ENCODE measurements around the gene STAT5B. TPM values are rescaled to one million over a fixed set of nuclear protein-coding genes. Genes with fewer than 3 reads are reported as not detected.
"Not testable (repeated sequence)": the region's sequence is repeated elsewhere in the genome, so short reads cannot be mapped to it uniquely, and the experiment has no call there.

The STAT5B gene
- total and polyA plus RNA-seq, 2 of the 8 experiments (the other 6 are each of a cell fraction or from before 2014, with no cell fraction given), result 35.3 to 52.6 TPM

DNA sequence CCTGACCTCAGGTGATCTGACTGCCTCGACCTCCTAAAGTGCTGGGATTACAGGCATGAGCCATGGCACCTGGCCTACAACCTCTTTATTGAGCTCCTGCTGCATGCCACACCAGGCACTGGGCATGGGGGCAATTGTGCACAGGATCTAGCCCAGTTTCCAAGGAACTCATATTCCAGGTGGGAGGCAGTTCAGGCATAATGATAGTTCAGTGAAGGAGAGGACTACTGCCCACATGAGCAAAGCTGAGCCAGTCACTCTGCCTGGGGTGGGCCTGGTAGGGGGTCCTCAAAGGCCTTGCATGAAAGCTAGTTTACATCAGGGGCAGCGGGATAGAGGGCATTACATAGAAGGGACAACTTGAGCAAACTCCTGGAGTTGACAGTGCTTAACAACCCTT lies 88.4 kb downstream of the STAT5B start (continued):
- no peak for TF ChIP-seq TBP (IDR thresholded peaks at IDR 0.05; ENCODE audit: low read depth, low read length)
- TF ChIP-seq CTBP2 (IDR thresholded peaks at IDR 0.05; ENCODE audit: borderline replicate concordance, insufficient read depth, insufficient read length, low read length), result no peak
- no peak for TF ChIP-seq TEAD4 (IDR thresholded peaks at IDR 0.05; ENCODE audit: low read depth, low read length)
- no peak for TF ChIP-seq HDAC6 (IDR thresholded peaks at IDR 0.05; ENCODE audit: low read depth, low read length)

DNA sequence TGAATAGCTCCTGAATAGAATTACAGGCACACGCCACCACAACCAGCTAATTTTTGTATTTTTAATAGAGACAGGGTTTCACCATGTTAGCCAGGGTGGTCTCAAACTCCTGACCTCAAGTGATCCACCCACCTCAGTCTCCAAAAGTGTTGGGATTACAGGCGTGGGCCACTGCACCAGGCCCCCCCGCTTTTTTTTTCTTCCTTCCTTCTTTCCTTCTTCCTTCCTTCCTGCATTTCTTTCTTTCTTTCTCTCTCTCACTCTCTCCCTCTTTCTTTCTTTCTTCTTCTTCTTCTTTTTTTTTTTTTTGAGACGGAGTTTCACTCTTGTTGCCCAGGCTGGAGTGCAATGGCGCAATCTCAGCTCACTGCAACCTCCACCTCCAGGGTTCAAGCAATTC lies 90.0 kb downstream of the STAT5B start:
- not testable (repeated sequence) for H3K4me3 ChIP-seq (ENCODE audit: extremely low read depth in 1 of 4, insufficient read depth in 2 of 4, low read depth in 3 of 4, low read length in 4 of 4); H4K91ac ChIP-seq (replicated peaks; ENCODE audit: insufficient read length, low read length); H2BK20ac ChIP-seq (ENCODE audit: low read length); H3K9ac ChIP-seq (replicated peaks in 1 of 4; ENCODE audit: extremely low read depth in 1 of 4, low read depth in 3 of 4, low read length in 3 of 4); FAIRE-seq; H2AFZ ChIP-seq (ENCODE audit: low read length); H3K79me1 ChIP-seq (ENCODE audit: low read depth, low read length); H3K36me3 ChIP-seq (ENCODE audit: control insufficient read depth in 2 of 4, insufficient read depth in 4 of 4, low read length in 3 of 4); H3K27ac ChIP-seq (ENCODE audit: low read depth, low read length); H3K23ac ChIP-seq (ENCODE audit: insufficient read length); H4K5ac ChIP-seq (ENCODE audit: insufficient read length, low read depth, low read length); H3K79me2 ChIP-seq (ENCODE audit: control insufficient read depth in 1 of 2, insufficient read depth in 2 of 2, low read length in 2 of 2); H2BK120ac ChIP-seq (replicated peaks; ENCODE audit: low read depth, low read length); H2BK5ac ChIP-seq (ENCODE audit: low read depth, low read length); H3K18ac ChIP-seq (ENCODE audit: extremely low read depth, low read length); H2AK5ac ChIP-seq (ENCODE audit: low read depth, low read length); H3K4ac ChIP-seq (replicated peaks; ENCODE audit: insufficient read length, low read depth, low read length); H3K4me2 ChIP-seq (ENCODE audit: insufficient read depth in 1 of 2, low read depth in 2 of 2, low read length in 2 of 2); H2BK15ac ChIP-seq (ENCODE audit: low read length); H4K20me1 ChIP-seq (replicated peaks in 1 of 2; ENCODE audit: control insufficient read depth in 1 of 2, insufficient read depth in 2 of 2, low read length in 2 of 2); DNase-seq (ENCODE audit: low read depth in 1 of 2, low spot score in 2 of 2); H3K9me3 ChIP-seq (ENCODE audit: insufficient read depth in 2 of 2, low read depth in 1 of 2, low read length in 1 of 2); H3K14ac ChIP-seq (ENCODE audit: insufficient read length); H4K8ac ChIP-seq (ENCODE audit: extremely low read depth, insufficient read depth, low read length); H2BK12ac ChIP-seq (ENCODE audit: low read depth, low read length); H3K23me2 ChIP-seq (ENCODE audit: low read depth, low read length); H3K56ac ChIP-seq (replicated peaks; ENCODE audit: insufficient read length, low read depth, low read length)
- ChIA-PET POLR2A (ENCODE audit: partially characterized antibody) (interaction anchor here (0.9 to 1.3 kb wide), 2 partner anchors 66 to 341 kb away, joined by 3 to 5 read pairs; partner anchors contain the start of gene KAT2A), CTCF (ENCODE audit: partially characterized antibody) (interaction anchor here (0.6 to 5.1 kb wide), 9 partner anchors 8 to 217 kb away, joined by 3 to 28 read pairs (median 3); partner anchors contain the start of gene GHDC)
- Histone ChIP-seq H3K27me3 (replicated peaks in 1 of 4; ENCODE audit: control insufficient read depth in 3 of 4, extremely low read depth in 1 of 4, insufficient read depth in 3 of 4, low read length in 3 of 4) (peaks cover 7 to 44% (median 36%) of the 10 kb centered on the region in 4 experiments), H3K4me1 (replicated peaks in 1 of 4; ENCODE audit: control insufficient read depth in 3 of 4, insufficient read depth in 4 of 4, low read length in 3 of 4) (peaks cover 0 to 10% (median 9%) of the 10 kb centered on the region in 4 experiments; a peak in 5 of 7 replicates)
- WGBS, 2 experiments (ENCODE audit: extremely low coverage in 1 of 2, insufficient coverage in 1 of 2, insufficient read length in 1 of 2, insufficient replicate concordance in 2 of 2, low coverage in 1 of 2, low lambda C conversion rate in 2 of 2, missing lambda C conversion rate in 1 of 2), result 71% methylated on average over 3 of the region's 5 CpGs; no CpG with 5 or more reads in 1 of the 2 experiments

All from H1 (cell line).